ENCODE results near the gene IL10RA. TPM values are rescaled to one million over a fixed set of nuclear protein-coding genes. Genes with fewer than 3 reads are reported as not detected.

The IL10RA gene
- polyA plus RNA-seq, 3 donors: 152 to 413 (median 226) TPM

DNA sequence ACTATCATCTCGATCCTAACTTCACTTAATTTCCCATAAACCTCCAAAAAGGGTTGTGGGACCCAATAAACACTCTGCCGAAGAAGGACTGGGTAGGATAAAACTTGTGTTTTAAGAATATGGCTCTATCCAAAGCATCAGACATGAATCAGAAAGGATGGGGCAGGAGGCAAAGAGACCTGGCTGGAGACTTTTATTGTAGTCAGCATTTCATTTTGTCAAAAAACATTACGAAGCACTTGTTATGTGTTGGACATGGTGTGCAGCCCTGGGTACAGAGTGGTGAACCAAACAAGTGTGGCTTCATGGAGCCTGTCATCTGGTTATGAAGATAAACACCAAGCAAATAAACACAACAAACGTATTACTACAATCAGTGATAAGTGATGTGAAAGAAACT is 17.3 kb downstream of the IL10RA start:
- DNase-seq: no peak
- intact Hi-C loops (cut with micrococcal nuclease): no loop called here
- H3K36me3 ChIP-seq (replicated peaks in 1 of 2; ENCODE audit: control insufficient read depth in 1 of 2, insufficient read depth in 2 of 2, low read length in 2 of 2): peaks cover 28 to 31% of the 10 kb centered on the region in 2 donors
- peaks cover 99% of the 10 kb centered on the region for H3K4me1 Mint-ChIP-seq
- WGBS (ENCODE audit: insufficient coverage): 100% methylated on average over 1 of the region's 4 CpGs
- peaks cover 24% of the 10 kb centered on the region for H3K79me2 ChIP-seq (ENCODE audit: insufficient read depth, low read length)
- peaks cover 3 to 12% (median 6%) of the 10 kb centered on the region in 7 donors for H3K9me3 Mint-ChIP-seq
- TF ChIP-seq CTCF (IDR thresholded peaks at IDR 0.05): no peak
- peaks cover 40% of the 10 kb centered on the region for H4K20me1 ChIP-seq (ENCODE audit: insufficient read depth, low read length)
- H3K9me3 ChIP-seq (replicated peaks in 1 of 2; ENCODE audit: control insufficient read depth in 1 of 2, insufficient read depth in 1 of 2, low read length in 2 of 2): peaks cover 0 to 4% of the 10 kb centered on the region in 2 donors
- no peak overlapping the region for H2AFZ ChIP-seq (ENCODE audit: insufficient read depth, low read depth, low read length, poor library complexity, severe bottlenecking)
- no peak overlapping the region for H3K9ac ChIP-seq (ENCODE audit: insufficient read depth, low read length, poor library complexity, severe bottlenecking)
- H3K27ac Mint-ChIP-seq: peak overlapping the region; percentile 92 to 98 (median 95)
- H3K4me3 Mint-ChIP-seq: peak overlapping the region in 1 of 2 donors; percentile 11
- H3K36me3 Mint-ChIP-seq: peaks cover 33 to 42% of the 10 kb centered on the region in 2 donors
- peak overlapping the region; percentile 27 for H3K4me2 ChIP-seq (replicated peaks; ENCODE audit: extremely low read depth, low read length, poor library complexity, severe bottlenecking)
- peak overlapping the region; percentile 93 to 95 for H3K27ac ChIP-seq (ENCODE audit: low read depth in 1 of 2, low read length in 2 of 2)
- peaks cover 100% of the 10 kb centered on the region in 2 donors for H3K4me1 ChIP-seq (ENCODE audit: control insufficient read depth in 1 of 2, insufficient read depth in 2 of 2, low read length in 2 of 2)
- no peaks in the 10 kb centered on the region for H3K27me3 Mint-ChIP-seq (ENCODE audit: low read depth in 3 of 3)
- H3K27me3 ChIP-seq (ENCODE audit: control insufficient read depth in 2 of 2, insufficient read depth in 2 of 2, low read length in 2 of 2): no peaks in the 10 kb centered on the region
- H3K4me3 ChIP-seq (replicated peaks in 1 of 3; ENCODE audit: low read depth in 2 of 3, low read length in 3 of 3): peak overlapping the region in 1 of 3 experiments; percentile 41

DNA sequence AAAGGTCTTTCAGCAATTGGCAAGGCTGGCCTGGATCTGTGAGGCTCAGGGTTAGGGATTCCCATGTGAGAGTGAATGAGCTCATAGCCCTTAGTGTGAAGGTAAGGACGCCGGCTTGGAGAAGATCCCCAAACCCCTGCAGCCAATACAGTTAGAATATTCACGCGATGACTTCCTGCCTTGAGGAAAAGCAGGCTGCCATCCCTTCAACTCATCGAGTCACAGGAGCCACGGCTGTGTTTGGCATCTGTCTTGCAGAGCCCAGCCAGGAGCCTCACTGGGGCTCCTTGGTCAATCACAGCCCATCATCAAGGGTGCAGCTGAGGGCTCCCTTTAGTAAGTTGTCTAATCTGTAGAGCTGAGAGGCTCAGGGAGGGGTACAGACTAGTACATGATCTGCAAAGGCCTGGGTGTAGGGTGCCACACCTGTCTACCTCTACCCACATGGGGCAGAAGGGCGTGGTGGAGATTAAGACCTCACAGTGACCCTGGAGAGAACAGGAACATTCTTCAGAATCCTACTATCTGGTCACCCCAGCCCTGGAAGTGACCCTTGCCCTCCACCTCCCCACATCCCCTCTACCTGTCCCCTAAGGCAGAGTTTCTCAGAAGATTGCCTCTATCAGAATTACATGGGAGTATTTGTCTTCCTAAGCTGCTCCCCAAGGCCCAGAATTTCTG is 18.5 kb downstream of the IL10RA start:
- peaks cover 28% of the 10 kb centered on the region for H4K20me1 ChIP-seq (ENCODE audit: insufficient read depth, low read length)
- Mint-ChIP-seq H3K27me3 (ENCODE audit: low read depth in 3 of 3) (no peaks in the 10 kb centered on the region), H3K4me3 (no peak overlapping the region), H3K9me3 (peaks cover 3 to 12% (median 6%) of the 10 kb centered on the region in 7 donors), H3K4me1 (peaks cover 99% of the 10 kb centered on the region), H3K27ac (peak overlapping the region; percentile 47 to 96 (median 95)), H3K36me3 (peaks cover 21 to 30% of the 10 kb centered on the region in 2 donors)
- peaks cover 0 to 4% of the 10 kb centered on the region in 2 donors for H3K9me3 ChIP-seq (replicated peaks in 1 of 2; ENCODE audit: control insufficient read depth in 1 of 2, insufficient read depth in 1 of 2, low read length in 2 of 2)
- DNase-seq: no peak
- no peak overlapping the region for H3K9ac ChIP-seq (ENCODE audit: insufficient read depth, low read length, poor library complexity, severe bottlenecking)
- H3K4me3 ChIP-seq (replicated peaks in 1 of 3; ENCODE audit: low read depth in 2 of 3, low read length in 3 of 3): no peak overlapping the region
- no peaks in the 10 kb centered on the region for H3K27me3 ChIP-seq (ENCODE audit: control insufficient read depth in 2 of 2, insufficient read depth in 2 of 2, low read length in 2 of 2)
- intact Hi-C loops (cut with micrococcal nuclease): no loop called here
- H3K4me1 ChIP-seq (ENCODE audit: control insufficient read depth in 1 of 2, insufficient read depth in 2 of 2, low read length in 2 of 2): peaks cover 100% of the 10 kb centered on the region in 2 donors
- H3K4me2 ChIP-seq (replicated peaks; ENCODE audit: extremely low read depth, low read length, poor library complexity, severe bottlenecking): no peak overlapping the region
- TF ChIP-seq CTCF (IDR thresholded peaks at IDR 0.05): no peak
- H3K79me2 ChIP-seq (ENCODE audit: insufficient read depth, low read length): peaks cover 18% of the 10 kb centered on the region
- WGBS (ENCODE audit: insufficient coverage): 96% methylated on average over 5 of the region's 7 CpGs
- no peak overlapping the region for H2AFZ ChIP-seq (ENCODE audit: insufficient read depth, low read depth, low read length, poor library complexity, severe bottlenecking)
- peaks cover 15 to 19% of the 10 kb centered on the region in 2 donors for H3K36me3 ChIP-seq (replicated peaks in 1 of 2; ENCODE audit: control insufficient read depth in 1 of 2, insufficient read depth in 2 of 2, low read length in 2 of 2)
- H3K27ac ChIP-seq (ENCODE audit: low read depth in 1 of 2, low read length in 2 of 2): peak overlapping the region in 1 of 2 donors; percentile 95
